Measurements from ENCODE around the gene HLX. TPM values are rescaled to one million over a fixed set of nuclear protein-coding genes. Genes with fewer than 3 reads are reported as not detected.

The HLX gene
- polyA plus RNA-seq, 1 of the 3 experiments (the other 2 are of a cell fraction) = 21.4 TPM

DNA sequence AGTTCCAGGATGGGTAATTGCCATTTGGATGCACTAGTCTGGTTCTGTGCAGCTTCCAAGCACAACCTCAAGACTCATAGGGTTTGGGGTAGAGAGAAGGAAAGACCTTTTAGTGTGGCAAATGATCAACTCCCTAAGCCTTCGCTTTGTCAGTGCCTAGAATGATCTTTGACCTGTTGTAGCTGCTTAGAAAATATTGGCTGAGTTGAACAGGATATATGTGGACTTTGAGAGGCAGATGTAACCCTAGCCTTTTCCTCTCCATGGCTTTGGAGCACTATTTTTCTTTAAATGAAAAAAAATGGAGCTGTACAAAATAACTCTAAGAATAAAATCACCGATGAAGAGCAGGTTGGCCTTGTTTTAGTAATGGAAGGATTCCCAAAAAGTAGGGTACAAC, 41.7 kb downstream of the HLX start:
- no peaks in the 10 kb centered on the region for H3K36me3 ChIP-seq (replicated peaks in 1 of 2; ENCODE audit: control insufficient read depth in 1 of 2, insufficient read depth in 2 of 2, low read length in 1 of 2)
- WGBS (ENCODE audit: low lambda C conversion rate) = 77% methylated on average over 2 of the region's 2 CpGs
- H3K27ac ChIP-seq (ENCODE audit: low read depth in 2 of 2, low read length in 1 of 2) = no peak overlapping the region
- H3K4me2 ChIP-seq = no peak overlapping the region
- ChIA-PET CTCF (interaction anchor here (0.7 to 1.7 kb wide), 3 partner anchors 12 to 343 kb away, joined by 3 to 5 read pairs (median 4); no protein-coding TSS in a partner anchor), POLR2A (no interaction called here)
- H3K9ac ChIP-seq = no peak overlapping the region
- DNase-seq = no peak
- H3F3A ChIP-seq (replicated peaks; ENCODE audit: insufficient read depth) = no peaks in the 10 kb centered on the region
- H3K79me2 ChIP-seq (ENCODE audit: insufficient read depth) = no peaks in the 10 kb centered on the region
- no peaks in the 10 kb centered on the region for H3K9me2 ChIP-seq
- no peaks in the 10 kb centered on the region for H3K27me3 ChIP-seq (ENCODE audit: insufficient read depth)
- H3K4me1 ChIP-seq (ENCODE audit: control insufficient read depth in 1 of 2, insufficient read depth in 2 of 2, low read depth in 1 of 2, low read length in 1 of 2) = no peaks in the 10 kb centered on the region
- no peak overlapping the region for H3K4me3 ChIP-seq (ENCODE audit: low read depth in 2 of 2, low read length in 1 of 2)
- no peak overlapping the region for H2AFZ ChIP-seq (ENCODE audit: low read depth)
- TF ChIP-seq MXI1 (IDR thresholded peaks at IDR 0.05; ENCODE audit: low read depth, low read length) (no peak), IRF3 (IDR thresholded peaks at IDR 0.05; ENCODE audit: low read depth, low read length) (no peak), FOXJ3 (CRISPR knock-in tag; IDR thresholded peaks at IDR 0.05) (no peak), YY1 (IDR thresholded peaks at IDR 0.05; ENCODE audit: low read depth) (no peak), RFX5 (IDR thresholded peaks at IDR 0.05; ENCODE audit: low read length) (no peak), RAD21 (IDR thresholded peaks at IDR 0.05; ENCODE audit: low read length) (no peak), NFIC (IDR thresholded peaks at IDR 0.05; ENCODE audit: borderline replicate concordance) (no peak), SMC3 (IDR thresholded peaks at IDR 0.05; ENCODE audit: low read depth, low read length) (no peak), GATA2 (CRISPR knock-in tag; IDR thresholded peaks at IDR 0.05) (no peak), FOXM1 (IDR thresholded peaks at IDR 0.05; ENCODE audit: low read depth) (no peak), RCOR1 (IDR thresholded peaks at IDR 0.05; ENCODE audit: low read length) (no peak), MEF2A (IDR thresholded peaks at IDR 0.05; ENCODE audit: borderline replicate concordance, low read depth) (no peak), TEAD4 (IDR thresholded peaks at IDR 0.05; ENCODE audit: borderline replicate concordance, insufficient read depth) (no peak)
- TF ChIP-seq, protein P1, sequence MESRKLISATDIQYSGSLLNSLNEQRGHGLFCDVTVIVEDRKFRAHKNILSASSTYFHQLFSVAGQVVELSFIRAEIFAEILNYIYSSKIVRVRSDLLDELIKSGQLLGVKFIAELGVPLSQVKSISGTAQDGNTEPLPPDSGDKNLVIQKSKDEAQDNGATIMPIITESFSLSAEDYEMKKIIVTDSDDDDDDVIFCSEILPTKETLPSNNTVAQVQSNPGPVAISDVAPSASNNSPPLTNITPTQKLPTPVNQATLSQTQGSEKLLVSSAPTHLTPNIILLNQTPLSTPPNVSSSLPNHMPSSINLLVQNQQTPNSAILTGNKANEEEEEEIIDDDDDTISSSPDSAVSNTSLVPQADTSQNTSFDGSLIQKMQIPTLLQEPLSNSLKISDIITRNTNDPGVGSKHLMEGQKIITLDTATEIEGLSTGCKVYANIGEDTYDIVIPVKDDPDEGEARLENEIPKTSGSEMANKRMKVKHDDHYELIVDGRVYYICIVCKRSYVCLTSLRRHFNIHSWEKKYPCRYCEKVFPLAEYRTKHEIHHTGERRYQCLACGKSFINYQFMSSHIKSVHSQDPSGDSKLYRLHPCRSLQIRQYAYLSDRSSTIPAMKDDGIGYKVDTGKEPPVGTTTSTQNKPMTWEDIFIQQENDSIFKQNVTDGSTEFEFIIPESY (IDR thresholded peaks at IDR 0.05; ENCODE audit: borderline replicate concordance, low read depth) = no peak
- no peaks in the 10 kb centered on the region for H4K20me1 ChIP-seq (ENCODE audit: insufficient read depth)
- H3K9me3 ChIP-seq = no peaks in the 10 kb centered on the region

- Histone ChIP-seq H3K27me3 (ENCODE audit: insufficient read depth) (no peaks in the 10 kb centered on the region), H4K20me1 (ENCODE audit: insufficient read depth) (no peaks in the 10 kb centered on the region), H3K9me3 (no peaks in the 10 kb centered on the region), H3K9me2 (no peaks in the 10 kb centered on the region), H3K27ac (ENCODE audit: low read depth in 2 of 2, low read length in 1 of 2) (no peak overlapping the region), H3K4me3 (ENCODE audit: low read depth in 2 of 2, low read length in 1 of 2) (no peak overlapping the region), H3K9ac (no peak overlapping the region), H3K4me1 (ENCODE audit: control insufficient read depth in 1 of 2, insufficient read depth in 2 of 2, low read depth in 1 of 2, low read length in 1 of 2) (no peaks in the 10 kb centered on the region), H2AFZ (ENCODE audit: low read depth) (no peak overlapping the region), H3K79me2 (ENCODE audit: insufficient read depth) (no peaks in the 10 kb centered on the region), H3F3A (replicated peaks; ENCODE audit: insufficient read depth) (no peaks in the 10 kb centered on the region), H3K4me2 (no peak overlapping the region), H3K36me3 (replicated peaks in 1 of 2; ENCODE audit: control insufficient read depth in 1 of 2, insufficient read depth in 2 of 2, low read length in 1 of 2) (no peaks in the 10 kb centered on the region)
- ChIA-PET POLR2A (no interaction called here), CTCF (interaction anchor here (0.7 to 2.3 kb wide), 4 partner anchors 12 to 342 kb away, joined by 3 to 8 read pairs (median 4); no protein-coding TSS in a partner anchor)
- DNase-seq = no peak
- 91% methylated on average over 2 of the region's 2 CpGs for WGBS (ENCODE audit: low lambda C conversion rate)
- TF ChIP-seq FOSL2 (IDR thresholded peaks at IDR 0.05; ENCODE audit: borderline replicate concordance, low read depth) (no peak), MEF2A (IDR thresholded peaks at IDR 0.05; ENCODE audit: borderline replicate concordance, low read depth) (no peak), PBX3 (IDR thresholded peaks at IDR 0.05) (no peak), SIN3A (IDR thresholded peaks at IDR 0.05; ENCODE audit: borderline replicate concordance, low read depth, low read length) (no peak), RCOR1 (IDR thresholded peaks at IDR 0.05; ENCODE audit: low read length) (no peak), RAD21 (IDR thresholded peaks at IDR 0.05; ENCODE audit: low read length) (no peak), TAF1 (IDR thresholded peaks at IDR 0.05; ENCODE audit: borderline replicate concordance, low read depth, low read length) (no peak), SMC3 (IDR thresholded peaks at IDR 0.05; ENCODE audit: low read depth, low read length) (no peak), FOXJ3 (CRISPR knock-in tag; IDR thresholded peaks at IDR 0.05) (no peak), RXRA (IDR thresholded peaks at IDR 0.05; ENCODE audit: borderline replicate concordance, low read depth) (no peak), MXI1 (IDR thresholded peaks at IDR 0.05; ENCODE audit: low read depth, low read length) (no peak), ELF1 (IDR thresholded peaks at IDR 0.05) (no peak)
- TF ChIP-seq, protein P2, sequence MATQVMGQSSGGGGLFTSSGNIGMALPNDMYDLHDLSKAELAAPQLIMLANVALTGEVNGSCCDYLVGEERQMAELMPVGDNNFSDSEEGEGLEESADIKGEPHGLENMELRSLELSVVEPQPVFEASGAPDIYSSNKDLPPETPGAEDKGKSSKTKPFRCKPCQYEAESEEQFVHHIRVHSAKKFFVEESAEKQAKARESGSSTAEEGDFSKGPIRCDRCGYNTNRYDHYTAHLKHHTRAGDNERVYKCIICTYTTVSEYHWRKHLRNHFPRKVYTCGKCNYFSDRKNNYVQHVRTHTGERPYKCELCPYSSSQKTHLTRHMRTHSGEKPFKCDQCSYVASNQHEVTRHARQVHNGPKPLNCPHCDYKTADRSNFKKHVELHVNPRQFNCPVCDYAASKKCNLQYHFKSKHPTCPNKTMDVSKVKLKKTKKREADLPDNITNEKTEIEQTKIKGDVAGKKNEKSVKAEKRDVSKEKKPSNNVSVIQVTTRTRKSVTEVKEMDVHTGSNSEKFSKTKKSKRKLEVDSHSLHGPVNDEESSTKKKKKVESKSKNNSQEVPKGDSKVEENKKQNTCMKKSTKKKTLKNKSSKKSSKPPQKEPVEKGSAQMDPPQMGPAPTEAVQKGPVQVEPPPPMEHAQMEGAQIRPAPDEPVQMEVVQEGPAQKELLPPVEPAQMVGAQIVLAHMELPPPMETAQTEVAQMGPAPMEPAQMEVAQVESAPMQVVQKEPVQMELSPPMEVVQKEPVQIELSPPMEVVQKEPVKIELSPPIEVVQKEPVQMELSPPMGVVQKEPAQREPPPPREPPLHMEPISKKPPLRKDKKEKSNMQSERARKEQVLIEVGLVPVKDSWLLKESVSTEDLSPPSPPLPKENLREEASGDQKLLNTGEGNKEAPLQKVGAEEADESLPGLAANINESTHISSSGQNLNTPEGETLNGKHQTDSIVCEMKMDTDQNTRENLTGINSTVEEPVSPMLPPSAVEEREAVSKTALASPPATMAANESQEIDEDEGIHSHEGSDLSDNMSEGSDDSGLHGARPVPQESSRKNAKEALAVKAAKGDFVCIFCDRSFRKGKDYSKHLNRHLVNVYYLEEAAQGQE (IDR thresholded peaks at IDR 0.05; ENCODE audit: low read depth, low read length) = no peak
Measured at GRCh38 chr1:220921498-220921897, 42.3 kb downstream of the HLX start.

Measured in SK-N-SH (cell line).